GM19372 (cell line): ENCODE measurements around the gene MYOM3.

Experiments
- ATAC-seq: cut with Tn5 transposase; IDR thresholded peaks from one replicate; pipeline ENCODE4 v1.9.1; 2021; ENCODE audit warnings: mild to moderate bottlenecking, low read depth, moderate library complexity; ENCODE audit not compliant: unreplicated experiment

The MYOM3 gene

GRCh38 chr1:24098943-24099638 lies 12.8 kb downstream of the MYOM3 start:
- no peak for ATAC-seq

DNA sequence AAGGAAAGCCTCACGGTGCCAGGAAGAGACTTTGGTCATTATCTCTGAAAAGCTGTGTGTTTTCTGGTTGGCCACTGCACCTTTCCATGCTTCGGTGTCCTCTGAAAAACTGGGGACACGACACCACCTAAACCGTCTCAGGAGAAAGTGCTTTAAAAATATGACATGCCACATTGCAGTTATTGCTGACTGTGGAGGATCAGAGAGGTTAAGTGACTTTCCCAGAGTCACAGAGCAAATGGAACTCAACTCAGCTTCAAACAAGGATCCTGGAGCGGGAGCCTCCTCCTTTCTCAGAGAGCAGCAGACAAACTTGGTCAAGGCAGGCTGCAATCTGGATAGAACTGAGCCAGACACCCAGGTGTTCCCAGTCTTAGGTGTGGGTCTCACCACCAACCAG lies 13.8 kb downstream of the MYOM3 start:
- ATAC-seq = no peak

GRCh38 chr1:24097663-24098062 lies 14.3 kb downstream of the MYOM3 start:
- ATAC-seq = no peak

DNA sequence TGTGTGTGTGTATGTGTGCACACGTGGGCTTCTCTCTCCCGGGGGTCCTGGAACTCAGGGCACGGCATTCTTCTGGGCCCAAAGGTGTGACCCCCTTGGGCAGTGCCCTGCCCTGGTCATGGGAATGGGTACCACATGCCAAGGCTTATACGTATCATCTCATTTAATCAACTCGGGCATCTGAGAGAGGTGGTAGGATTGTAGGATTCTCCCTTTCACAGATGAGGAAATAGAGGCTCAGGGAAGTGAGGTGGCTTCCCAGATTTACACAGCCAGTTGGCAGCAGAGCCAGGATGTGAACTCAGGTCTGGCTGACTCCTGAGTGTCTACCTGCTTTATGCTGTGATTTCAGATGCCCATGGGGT lies 15.2 kb downstream of the MYOM3 start:
- no peak for ATAC-seq

GRCh38 chr1:24096009-24096738 lies 15.8 kb downstream of the MYOM3 start:
- ATAC-seq = no peak

GRCh38 chr1:24095140-24095859 lies 16.6 kb downstream of the MYOM3 start:
- ATAC-seq = no peak

DNA sequence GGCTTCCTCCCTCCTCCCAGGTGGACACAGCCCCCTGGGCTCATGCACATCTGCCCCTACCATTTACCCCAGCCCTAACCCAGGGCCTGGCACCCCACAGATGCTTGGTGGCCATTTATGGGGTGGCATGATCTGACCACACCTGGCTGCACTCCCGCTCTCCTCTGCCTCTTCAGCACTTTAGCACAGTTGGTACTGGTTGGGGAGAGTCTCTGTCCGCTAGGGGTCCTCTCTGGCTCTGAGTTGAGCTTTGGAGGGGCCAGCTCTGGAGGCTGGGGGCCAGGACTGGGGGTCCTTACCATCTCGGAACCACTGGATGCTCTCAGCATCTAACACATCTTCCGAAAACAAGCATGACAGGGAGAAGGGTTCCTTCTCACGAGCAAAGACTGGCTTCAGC lies 17.4 kb downstream of the MYOM3 start:
- ATAC-seq = no peak

GRCh38 chr1:24093732-24094131 lies 18.2 kb downstream of the MYOM3 start:
- no peak for ATAC-seq

DNA sequence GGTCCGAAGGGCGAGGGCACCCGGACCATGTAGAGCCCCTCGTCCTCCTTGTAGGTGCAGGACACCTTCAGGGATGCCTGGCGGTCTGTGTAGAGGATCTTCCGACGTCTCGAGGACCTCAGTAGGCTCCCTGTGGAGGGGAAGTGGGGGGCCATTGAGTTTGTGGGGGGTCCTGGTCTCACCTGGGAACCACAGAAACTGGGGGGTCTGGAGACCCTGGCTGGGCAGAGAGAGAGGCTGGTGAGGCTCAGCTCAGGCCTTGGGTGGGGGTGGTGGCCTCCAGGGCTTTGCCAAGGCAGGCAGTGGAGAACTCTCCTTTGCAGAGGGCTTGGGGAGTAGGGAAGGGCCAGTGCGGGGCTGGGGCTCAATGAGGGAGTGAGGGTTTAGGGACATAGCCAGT lies 19.0 kb downstream of the MYOM3 start:
- no peak for ATAC-seq

DNA sequence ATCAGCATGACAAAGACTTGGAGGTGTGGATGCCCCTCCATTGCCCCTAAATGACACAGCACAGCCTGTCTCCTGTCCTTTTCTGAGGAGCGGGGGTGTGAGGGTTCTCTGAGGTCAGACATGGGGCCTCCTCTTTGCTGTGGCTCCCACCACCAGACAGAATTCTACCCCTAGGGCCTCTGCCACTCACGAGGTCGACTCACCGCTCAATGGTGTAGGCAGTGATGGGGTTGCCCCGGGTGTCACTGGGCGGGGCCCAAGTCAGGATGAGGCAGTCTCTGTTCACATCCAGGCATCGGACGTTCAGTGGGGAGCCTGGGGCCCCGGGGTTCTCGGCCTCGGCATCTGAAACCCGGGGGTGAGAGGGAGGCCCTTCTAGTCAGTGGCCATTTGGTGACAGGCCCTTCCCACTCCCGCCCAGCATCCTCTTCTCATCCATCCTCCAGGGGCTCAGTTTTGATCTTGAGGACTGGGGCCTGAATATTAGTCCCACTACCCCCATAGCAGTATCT lies 19.9 kb downstream of the MYOM3 start:
- ATAC-seq = no peak

DNA sequence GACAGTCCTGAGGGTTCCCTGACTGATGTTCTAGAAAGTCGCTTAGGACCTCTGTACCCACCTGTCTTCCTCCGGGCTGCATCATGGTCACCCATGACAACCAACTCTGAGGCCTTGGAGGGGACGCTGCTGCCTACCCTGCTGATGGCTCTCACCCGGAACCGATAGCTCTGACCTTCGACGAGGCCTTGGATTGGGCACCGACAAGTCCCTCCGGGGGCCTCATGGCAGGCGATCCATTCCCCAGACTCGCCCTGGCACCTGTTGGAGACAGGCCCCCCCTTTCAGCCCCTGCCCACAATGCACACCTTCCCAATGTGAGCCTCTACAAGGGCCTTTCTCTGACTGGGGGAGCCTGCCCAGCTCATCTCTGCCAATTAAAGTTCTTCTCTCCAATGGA lies 21.2 kb downstream of the MYOM3 start:
- no peak for ATAC-seq

DNA sequence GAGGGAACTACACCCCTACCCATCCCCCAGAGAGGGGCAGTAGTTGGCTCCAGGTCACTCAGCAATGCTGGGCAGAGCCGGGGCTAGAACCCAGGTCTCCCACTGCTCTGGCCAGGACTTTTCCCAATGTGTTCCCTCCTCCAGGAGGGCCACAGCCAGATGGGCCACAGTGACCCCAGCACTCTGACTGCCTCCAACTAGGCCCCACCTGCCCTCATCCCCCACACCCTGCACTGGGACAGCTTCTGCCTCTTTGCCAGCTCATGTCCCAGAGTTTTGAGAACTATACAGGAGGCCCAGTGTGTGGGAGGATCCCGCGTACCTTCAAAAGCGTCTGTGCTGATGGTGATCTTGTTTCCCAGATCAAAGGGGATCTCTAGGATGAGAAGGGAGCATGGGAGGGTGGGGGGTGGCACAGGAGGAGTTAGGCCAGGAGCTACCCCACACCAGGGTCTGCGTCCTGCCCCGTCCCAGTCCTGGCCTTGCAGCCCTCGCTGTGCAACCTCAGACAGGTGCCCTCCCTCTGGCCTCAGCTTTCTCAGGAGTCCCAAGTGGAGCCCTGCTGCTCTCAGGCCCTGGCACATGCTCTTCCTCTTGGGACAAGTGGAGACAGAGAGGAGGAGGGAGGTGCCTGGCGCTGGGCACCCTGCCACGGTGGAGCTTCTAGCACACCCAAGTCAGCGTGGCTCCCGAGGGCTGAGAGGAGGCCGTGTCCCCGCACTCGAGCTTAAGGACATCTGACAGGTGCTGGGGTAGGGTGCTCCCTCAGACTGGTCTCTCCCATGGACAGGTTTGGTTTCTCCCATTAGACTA lies 22.0 kb downstream of the MYOM3 start:
- no peak for ATAC-seq

DNA sequence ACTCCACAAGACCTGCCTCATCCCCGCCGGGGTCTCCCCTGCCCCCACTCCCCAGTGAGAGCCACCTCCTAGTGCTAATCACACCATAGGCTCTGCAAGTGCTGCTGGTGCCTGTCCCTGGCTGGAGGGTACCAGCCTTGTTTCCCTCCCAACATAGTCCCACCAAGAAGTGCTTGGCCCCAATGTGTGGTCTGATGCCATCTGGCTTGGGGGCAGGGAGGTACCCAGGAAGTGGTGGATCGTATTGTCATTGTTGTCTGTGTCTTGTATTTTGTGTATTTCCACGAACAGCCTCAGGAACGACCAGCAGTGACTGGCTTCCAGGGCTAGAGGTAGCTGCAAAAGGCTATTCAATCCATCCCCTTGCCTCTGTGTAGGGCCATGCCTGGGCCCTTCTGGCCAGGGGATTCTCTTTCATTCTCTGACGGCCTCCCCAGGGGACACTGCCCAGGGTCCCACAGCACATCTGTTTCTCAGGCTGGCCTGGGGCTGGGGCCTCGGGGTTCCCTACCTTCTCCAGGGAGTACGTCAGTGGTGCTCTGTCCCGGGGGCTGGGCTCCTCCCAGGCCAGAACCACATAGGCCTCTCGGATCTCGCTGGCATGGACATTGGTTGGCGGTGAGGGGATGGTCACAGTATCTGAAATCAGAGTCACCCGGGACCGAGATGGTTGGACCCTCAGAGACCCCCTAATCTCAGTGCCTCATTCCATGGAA lies 22.8 kb downstream of the MYOM3 start:
- no peak for ATAC-seq

GRCh38 chr1:24086466-24086865 lies 25.5 kb downstream of the MYOM3 start:
- no peak for ATAC-seq

GRCh38 chr1:24085546-24085945 lies 26.4 kb downstream of the MYOM3 start:
- no peak for ATAC-seq

DNA sequence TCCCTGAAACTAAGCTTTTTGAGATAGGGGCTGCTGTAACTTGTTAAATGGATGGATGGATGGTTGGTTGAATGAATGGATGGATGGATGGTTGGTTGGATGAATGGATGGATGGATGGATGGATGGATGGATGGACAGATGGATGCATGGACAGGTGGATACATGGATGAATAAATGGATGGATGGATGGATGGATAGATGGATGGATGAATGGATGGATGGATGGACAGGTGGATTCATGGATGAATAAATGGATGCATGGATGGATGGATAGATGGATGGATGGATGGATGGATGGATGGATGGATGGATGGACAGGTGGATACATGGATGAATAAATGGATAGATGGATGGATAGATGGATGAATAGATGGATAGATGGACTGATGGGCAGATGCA lies 26.9 kb downstream of the MYOM3 start:
- ATAC-seq = no peak

GRCh38 chr1:24084050-24084449 lies 27.9 kb downstream of the MYOM3 start:
- no peak for ATAC-seq

DNA sequence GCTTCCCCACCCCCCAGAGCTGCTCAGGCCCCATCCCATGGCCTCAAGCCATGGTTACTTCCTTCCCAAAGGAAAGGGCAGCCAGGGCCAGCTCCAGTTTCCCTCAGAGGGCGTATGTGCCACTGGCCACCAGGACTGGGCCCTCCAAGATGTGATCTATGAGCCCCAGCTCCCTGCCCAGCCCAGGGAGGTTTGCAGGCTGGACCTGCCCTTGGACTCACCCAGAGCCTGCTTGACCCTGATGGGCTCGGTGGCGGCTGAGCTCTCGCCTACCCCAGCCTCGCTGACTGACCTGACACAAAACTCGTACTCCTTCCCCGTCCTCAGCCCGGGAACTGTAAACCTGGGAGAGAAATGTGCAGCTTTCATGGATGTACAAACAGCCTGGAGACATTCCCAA lies 29.6 kb downstream of the MYOM3 start:
- no peak for ATAC-seq

DNA sequence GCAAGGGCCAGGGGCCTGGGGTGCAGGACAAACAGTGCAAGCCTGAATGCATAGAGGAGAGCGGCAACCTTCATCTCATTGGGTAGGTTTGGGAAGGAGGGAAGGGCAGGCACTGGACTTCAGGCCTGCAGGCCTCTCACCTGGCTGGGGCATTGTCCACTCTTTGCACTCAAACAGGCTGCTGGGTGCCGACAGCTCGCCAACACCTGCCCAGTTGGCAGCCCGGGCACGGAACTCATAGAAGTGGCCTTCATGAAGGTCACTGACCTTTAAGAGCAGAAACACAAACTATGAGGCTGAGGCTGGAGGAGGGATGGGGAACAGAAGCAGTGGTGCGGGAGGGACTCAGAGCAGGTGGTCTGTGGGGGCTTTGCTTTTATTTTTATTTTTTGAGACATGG lies 30.7 kb downstream of the MYOM3 start:
- no peak for ATAC-seq

DNA sequence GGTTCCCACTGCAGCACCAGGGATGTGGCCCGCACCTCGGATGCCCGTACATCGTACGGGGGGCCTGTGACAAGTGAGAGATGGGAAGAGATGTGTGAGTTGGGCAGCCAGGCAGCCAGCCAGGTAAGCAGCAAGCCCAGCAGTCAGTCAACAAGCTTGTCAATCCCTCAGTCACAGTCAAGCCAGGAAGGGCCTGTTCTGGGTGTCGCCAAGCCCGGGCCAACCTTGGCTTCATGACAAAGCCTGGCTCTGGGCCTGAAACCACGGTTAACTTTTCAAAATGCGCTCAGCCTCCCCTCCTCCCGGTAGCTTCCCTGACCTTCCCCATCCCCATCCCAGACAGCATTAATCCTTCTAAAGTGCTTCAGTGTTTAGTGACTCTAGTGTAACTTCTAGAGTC lies 31.8 kb downstream of the MYOM3 start:
- ATAC-seq = no peak
